Gastroesophageal sphincter (tissue), 3 donors: ENCODE measurements around the gene MON1A.

Experiments used
- CTCF ChIP-seq, 4 experiments: fragments of 200-600 bp in 2 of 4; fragments of 450-650 bp in 2 of 4; sonication (generic) in 1 of 4; IDR thresholded peaks; one replicate each; pipeline ENCODE4 v1.5.1; 2017 to 2019; ENCODE audit warnings: antibody characterized with exemption in 4 of 4, mild to moderate bottlenecking in 2 of 4, moderate library complexity in 2 of 4
- POLR2A ChIP-seq, 2 donors: fragments of 450-650 bp; IDR thresholded peaks; one replicate each; pipeline ENCODE4 v1.6.1; 2017; ENCODE audit warnings: antibody characterized with exemption in 2 of 2, mild to moderate bottlenecking in 2 of 2, moderate library complexity in 1 of 2

- TF ChIP-seq CTCF (IDR thresholded peaks at IDR 0.05) (no peak), POLR2A (IDR thresholded peaks at IDR 0.05) (no peak)
These were observed 43.0 kb upstream of the MON1A start for GRCh38 chr3:49972656-49973055.
